ENCODE data around the gene IGDCC3.
A peak's percentile ranks its signal among the peaks of the same experiment; 100 is the strongest.

Gene IGDCC3

GRCh38 chr15:65388306-65389080 is 10.7 kb upstream of the IGDCC3 start:
- H3K4me3 ChIP-seq (replicated peaks in 1 of 2; ENCODE audit: low read depth in 2 of 2, low read length in 2 of 2): no peak overlapping the region
- TF ChIP-seq CTCF (IDR thresholded peaks at IDR 0.05; ENCODE audit: low read depth, low read length): no peak
- DNase-seq (ENCODE audit: low read depth in 2 of 2): no peak

GRCh38 chr15:65386886-65387285 is 9.1 kb upstream of the IGDCC3 start:
- DNase-seq (ENCODE audit: low read depth in 2 of 2): no peak
- TF ChIP-seq CTCF (IDR thresholded peaks at IDR 0.05; ENCODE audit: low read depth, low read length): no peak
- H3K4me3 ChIP-seq (replicated peaks in 1 of 2; ENCODE audit: low read depth in 2 of 2, low read length in 2 of 2): no peak overlapping the region

- DNase-seq (ENCODE audit: low read depth in 2 of 2): no peak
- H3K4me3 ChIP-seq (replicated peaks in 1 of 2; ENCODE audit: low read depth in 2 of 2, low read length in 2 of 2): no peak overlapping the region
- no peak for TF ChIP-seq CTCF (IDR thresholded peaks at IDR 0.05; ENCODE audit: low read depth, low read length)
Measured at GRCh38 chr15:65386376-65386775, 8.6 kb upstream of the IGDCC3 start.

GRCh38 chr15:65385870-65386258 is 8.1 kb upstream of the IGDCC3 start:
- no peak for TF ChIP-seq CTCF (IDR thresholded peaks at IDR 0.05; ENCODE audit: low read depth, low read length)
- DNase-seq (ENCODE audit: low read depth in 2 of 2): peak; percentile 79 to 86
- no peak overlapping the region for H3K4me3 ChIP-seq (replicated peaks in 1 of 2; ENCODE audit: low read depth in 2 of 2, low read length in 2 of 2)

- peak overlapping the region; percentile 2 to 26 for H3K4me3 ChIP-seq (replicated peaks in 1 of 2; ENCODE audit: low read depth in 2 of 2, low read length in 2 of 2)
- DNase-seq (ENCODE audit: low read depth in 2 of 2): peak; percentile 90
- TF ChIP-seq CTCF (IDR thresholded peaks at IDR 0.05; ENCODE audit: low read depth, low read length): peak; percentile 97
Measured at GRCh38 chr15:65384895-65385869, 7.4 kb upstream of the IGDCC3 start.

- no peak for TF ChIP-seq CTCF (IDR thresholded peaks at IDR 0.05; ENCODE audit: low read depth, low read length)
- no peak for DNase-seq (ENCODE audit: low read depth in 2 of 2)
- no peak overlapping the region for H3K4me3 ChIP-seq (replicated peaks in 1 of 2; ENCODE audit: low read depth in 2 of 2, low read length in 2 of 2)
Measured at GRCh38 chr15:65384505-65384894, 6.7 kb upstream of the IGDCC3 start.
